ENCODE results near the gene STAC.
"Not testable (repeated sequence)": the region's sequence is repeated elsewhere in the genome, so short reads cannot be mapped to it uniquely, and the experiment has no call there.

The STAC gene

GRCh38 chr3:36416599-36416998 lies 36.3 kb downstream of the STAC start:
- DNase-seq (ENCODE audit: low spot score), result no peak

GRCh38 chr3:36417237-36417636 lies 36.9 kb downstream of the STAC start:
- DNase-seq (ENCODE audit: low spot score), result no peak

GRCh38 chr3:36418296-36418695 lies 38.0 kb downstream of the STAC start:
- no peak for DNase-seq (ENCODE audit: low spot score)

GRCh38 chr3:36428445-36428844 lies 48.1 kb downstream of the STAC start:
- DNase-seq (ENCODE audit: low spot score), result no peak

GRCh38 chr3:36429986-36430485 lies 49.7 kb downstream of the STAC start:
- no peak for DNase-seq (ENCODE audit: low spot score)

GRCh38 chr3:36433511-36433910 lies 53.2 kb downstream of the STAC start:
- no peak for DNase-seq (ENCODE audit: low spot score)

GRCh38 chr3:36434687-36435426 lies 54.6 kb downstream of the STAC start:
- peak; percentile 19 for DNase-seq (ENCODE audit: low spot score)

GRCh38 chr3:36443028-36443686 lies 62.9 kb downstream of the STAC start:
- no peak for DNase-seq (ENCODE audit: low spot score)

GRCh38 chr3:36444909-36445308 lies 64.6 kb downstream of the STAC start:
- no peak for DNase-seq (ENCODE audit: low spot score)

- DNase-seq (ENCODE audit: low spot score), result no peak
These were observed 66.0 kb downstream of the STAC start for GRCh38 chr3:36446276-36446675.

GRCh38 chr3:36447061-36447460 lies 66.8 kb downstream of the STAC start:
- no peak for DNase-seq (ENCODE audit: low spot score)

- no peak for DNase-seq (ENCODE audit: low spot score)
These were observed 71.5 kb downstream of the STAC start for GRCh38 chr3:36451816-36452215.

- not testable (repeated sequence) for DNase-seq (ENCODE audit: low spot score)
These were observed 72.9 kb downstream of the STAC start for GRCh38 chr3:36453213-36453612.

- DNase-seq (ENCODE audit: low spot score), result not testable (repeated sequence)
These were observed 73.6 kb downstream of the STAC start for GRCh38 chr3:36453896-36454295.

GRCh38 chr3:36455406-36455805 lies 75.1 kb downstream of the STAC start:
- DNase-seq (ENCODE audit: low spot score), result peak; percentile 32

- DNase-seq (ENCODE audit: low spot score), result no peak
These were observed 76.5 kb downstream of the STAC start for GRCh38 chr3:36456784-36457183.

- peak; percentile 21 for DNase-seq (ENCODE audit: low spot score)
These were observed 77.4 kb downstream of the STAC start for GRCh38 chr3:36457667-36458066.

- no peak for DNase-seq (ENCODE audit: low spot score)
These were observed 78.9 kb downstream of the STAC start for GRCh38 chr3:36459177-36459576.

GRCh38 chr3:36461597-36461996 lies 81.3 kb downstream of the STAC start:
- DNase-seq (ENCODE audit: low spot score), result peak; percentile 48

- DNase-seq (ENCODE audit: low spot score), result not testable (repeated sequence)
These were observed 91.7 kb downstream of the STAC start for GRCh38 chr3:36472045-36472444.

GRCh38 chr3:36475558-36475957 lies 95.3 kb downstream of the STAC start:
- no peak for DNase-seq (ENCODE audit: low spot score)

- DNase-seq (ENCODE audit: low spot score), result no peak
These were observed 96.1 kb downstream of the STAC start for GRCh38 chr3:36476286-36476942.

- DNase-seq (ENCODE audit: low spot score), result no peak
These were observed 97.4 kb downstream of the STAC start for GRCh38 chr3:36477655-36478054.
